Sigmoid colon (tissue), 4 donors: ENCODE results near the gene TRIM62.

Experiments used
- EP300 ChIP-seq, 4 donors: sonication (generic); formaldehyde crosslinking; IDR thresholded peaks; one replicate each; pipeline ENCODE4 v1.6.1; 2017; ENCODE audit warnings: antibody characterized with exemption in 4 of 4
- POLR2A ChIP-seq, 2 donors: fragments of 450-650 bp; IDR thresholded peaks; one replicate each; pipeline ENCODE4 v1.6.1; 2016; ENCODE audit warnings: antibody characterized with exemption in 2 of 2, mild to moderate bottlenecking in 2 of 2, moderate library complexity in 2 of 2
- POLR2AphosphoS5 ChIP-seq, 4 donors: sonication (generic); formaldehyde crosslinking; IDR thresholded peaks; one replicate each; pipeline ENCODE4 v1.6.1; 2017; ENCODE audit warnings: antibody characterized with exemption in 4 of 4
- TF ChIP-seq, protein P1 (sequence below), 4 experiments: fragments of 450-650 bp in 3 of 4; fragments of 200-600 bp in 1 of 4; IDR thresholded peaks; one replicate each; pipeline ENCODE4 v1.5.1; 2016 to 2019; ENCODE audit warnings: antibody characterized with exemption in 4 of 4, mild to moderate bottlenecking in 3 of 4, moderate library complexity in 2 of 4

DNA sequence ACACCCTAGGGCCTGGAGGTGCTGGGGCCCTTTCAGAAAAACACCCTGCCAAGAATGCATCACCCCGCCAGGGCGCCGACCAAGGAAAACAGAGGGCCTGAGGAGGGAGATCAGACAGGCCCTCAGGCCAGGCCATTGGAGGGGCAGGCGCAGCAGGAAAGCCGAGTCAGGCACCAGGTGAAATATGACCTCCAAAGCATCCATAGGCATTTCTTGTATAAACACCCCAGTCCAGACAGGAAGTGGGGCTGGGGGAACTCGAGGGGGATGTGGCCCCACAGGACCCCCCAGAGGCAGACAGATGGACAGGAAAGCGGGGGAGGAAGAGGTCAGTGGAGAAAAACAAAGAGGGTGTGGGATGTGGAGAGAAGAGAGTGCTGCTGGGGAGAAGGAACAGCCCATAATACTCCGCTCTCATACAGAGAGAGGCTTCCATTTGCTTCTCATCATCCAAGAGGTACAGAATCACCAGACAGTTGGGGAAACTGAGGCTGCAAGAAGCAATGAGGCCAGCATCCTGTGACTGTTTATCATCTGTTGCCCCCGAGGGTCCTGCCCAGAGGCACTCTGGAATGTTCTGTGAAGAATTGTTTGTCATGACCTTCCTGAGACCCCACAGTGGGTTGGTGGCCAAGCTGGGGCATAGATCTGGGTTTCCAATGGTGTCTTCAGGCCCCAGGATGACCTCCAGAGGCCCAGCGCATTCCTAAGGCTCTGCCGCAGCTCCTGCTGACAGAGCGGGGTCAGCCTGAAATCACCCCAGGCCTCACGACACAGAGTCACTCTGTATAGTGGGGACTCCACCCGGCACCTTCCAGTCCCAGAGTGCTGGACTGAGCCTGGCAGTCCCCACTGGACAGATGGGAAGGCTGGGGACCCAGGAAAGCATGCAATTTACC, 18.0 kb downstream of the TRIM62 start:
- no peak for TF ChIP-seq EP300 (IDR thresholded peaks at IDR 0.05)
- TF ChIP-seq POLR2A (IDR thresholded peaks at IDR 0.05) = no peak
- TF ChIP-seq, protein P1, sequence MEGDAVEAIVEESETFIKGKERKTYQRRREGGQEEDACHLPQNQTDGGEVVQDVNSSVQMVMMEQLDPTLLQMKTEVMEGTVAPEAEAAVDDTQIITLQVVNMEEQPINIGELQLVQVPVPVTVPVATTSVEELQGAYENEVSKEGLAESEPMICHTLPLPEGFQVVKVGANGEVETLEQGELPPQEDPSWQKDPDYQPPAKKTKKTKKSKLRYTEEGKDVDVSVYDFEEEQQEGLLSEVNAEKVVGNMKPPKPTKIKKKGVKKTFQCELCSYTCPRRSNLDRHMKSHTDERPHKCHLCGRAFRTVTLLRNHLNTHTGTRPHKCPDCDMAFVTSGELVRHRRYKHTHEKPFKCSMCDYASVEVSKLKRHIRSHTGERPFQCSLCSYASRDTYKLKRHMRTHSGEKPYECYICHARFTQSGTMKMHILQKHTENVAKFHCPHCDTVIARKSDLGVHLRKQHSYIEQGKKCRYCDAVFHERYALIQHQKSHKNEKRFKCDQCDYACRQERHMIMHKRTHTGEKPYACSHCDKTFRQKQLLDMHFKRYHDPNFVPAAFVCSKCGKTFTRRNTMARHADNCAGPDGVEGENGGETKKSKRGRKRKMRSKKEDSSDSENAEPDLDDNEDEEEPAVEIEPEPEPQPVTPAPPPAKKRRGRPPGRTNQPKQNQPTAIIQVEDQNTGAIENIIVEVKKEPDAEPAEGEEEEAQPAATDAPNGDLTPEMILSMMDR (IDR thresholded peaks at IDR 0.05) = no peak
- no peak for TF ChIP-seq POLR2AphosphoS5 (IDR thresholded peaks at IDR 0.05)
